Epithelial cell of proximal tubule (primary cell): Measurements from ENCODE around the gene KAT7. TPM values are rescaled to one million over a fixed set of nuclear protein-coding genes. Genes with fewer than 3 reads are reported as not detected.

Experiments
- DNase-seq: peaks from one replicate; pipeline ENCODE4 v3.0.0-alpha.2; 2011; ENCODE audit warnings: low read depth
- H3K4me3 ChIP-seq: 2 replicates; pipeline ENCODE4 v1.5.1; 2011; ENCODE audit warnings: low read depth, mild to moderate bottlenecking, low read length
- CTCF ChIP-seq: conservative IDR thresholded peaks from 2 replicates; pipeline ENCODE4 v1.5.1; 2012; ENCODE audit warnings: low read depth, mild to moderate bottlenecking, low read length
- total RNA-seq: library from RNA; depleted of rRNA; stranded (reverse); fragments of >200 nt; gene quantifications from 2 replicates; pipeline ENCODE4 v1.2.3, GENCODE V29; 2015

The KAT7 gene
- total RNA-seq, 1 donor from 2014 or later: 20.9 TPM

GRCh38 chr17:49809056-49809455 is 20.6 kb downstream of the KAT7 start:
- TF ChIP-seq CTCF: no peak
- DNase-seq: no peak
- no peak overlapping the region for H3K4me3 ChIP-seq

- H3K4me3 ChIP-seq: no peak overlapping the region
- DNase-seq: no peak
- no peak for TF ChIP-seq CTCF
Observed at GRCh38 chr17:49814781-49815529, 26.5 kb downstream of the KAT7 start.

GRCh38 chr17:49815761-49816281 is 27.3 kb downstream of the KAT7 start:
- H3K4me3 ChIP-seq: no peak overlapping the region
- no peak for TF ChIP-seq CTCF
- no peak for DNase-seq

- no peak for DNase-seq
- no peak overlapping the region for H3K4me3 ChIP-seq
- no peak for TF ChIP-seq CTCF
Observed at GRCh38 chr17:49817993-49818392, 29.5 kb downstream of the KAT7 start.

- no peak for DNase-seq
- no peak for TF ChIP-seq CTCF
- H3K4me3 ChIP-seq: no peak overlapping the region
Observed at GRCh38 chr17:49819138-49819537, 30.7 kb downstream of the KAT7 start.

- no peak overlapping the region for H3K4me3 ChIP-seq
- no peak for TF ChIP-seq CTCF
- DNase-seq: no peak
Observed at GRCh38 chr17:49819651-49820050, 31.2 kb downstream of the KAT7 start.

GRCh38 chr17:49820773-49821172 is 32.3 kb downstream of the KAT7 start:
- TF ChIP-seq CTCF: no peak
- DNase-seq: no peak
- H3K4me3 ChIP-seq: no peak overlapping the region
